Bronchial epithelial cell (primary cell): Measurements from ENCODE around the gene GRIK4. TPM values are rescaled to one million over a fixed set of nuclear protein-coding genes. Genes with fewer than 3 reads are reported as not detected.

Experiments used
- DNase-seq: peaks from one replicate; pipeline ENCODE4 v3.0.0-alpha.2; 2010; ENCODE audit warnings: low read depth
- FAIRE-seq: peaks from 2 replicates; lab custom pipeline; 2011; peaks lifted over from hg19 to GRCh38; lab: Jason Lieb, UNC
- H3K27me3 ChIP-seq: 2 replicates; pipeline ENCODE4 v1.5.1; 2011; ENCODE audit warnings: low read length; ENCODE audit not compliant: control insufficient read depth, insufficient read depth
- H3K36me3 ChIP-seq: 2 replicates; pipeline ENCODE4 v1.5.1; 2011; ENCODE audit warnings: low read length; ENCODE audit not compliant: control insufficient read depth, insufficient read depth
- H3K4me3 ChIP-seq: 2 replicates; pipeline ENCODE4 v1.5.1; 2011; ENCODE audit warnings: mild to moderate bottlenecking, low read depth, low read length, control low read depth
- total RNA-seq: library from RNA; depleted of rRNA; stranded (reverse); fragments of >200 nt; gene quantifications from 2 replicates; pipeline ENCODE4 v1.2.1, GENCODE V29; 2014
- TF ChIP-seq, protein P1 (sequence below): IDR thresholded peaks from 2 replicates; pipeline ENCODE4 v1.5.1; 2011; ENCODE audit warnings: mild to moderate bottlenecking, moderate library complexity, low read length, control low read depth, inconsistent platforms; ENCODE audit not compliant: insufficient read depth, severe bottlenecking

GRIK4 gene
- total RNA-seq, 1 donor from 2014 or later: not detected

DNA sequence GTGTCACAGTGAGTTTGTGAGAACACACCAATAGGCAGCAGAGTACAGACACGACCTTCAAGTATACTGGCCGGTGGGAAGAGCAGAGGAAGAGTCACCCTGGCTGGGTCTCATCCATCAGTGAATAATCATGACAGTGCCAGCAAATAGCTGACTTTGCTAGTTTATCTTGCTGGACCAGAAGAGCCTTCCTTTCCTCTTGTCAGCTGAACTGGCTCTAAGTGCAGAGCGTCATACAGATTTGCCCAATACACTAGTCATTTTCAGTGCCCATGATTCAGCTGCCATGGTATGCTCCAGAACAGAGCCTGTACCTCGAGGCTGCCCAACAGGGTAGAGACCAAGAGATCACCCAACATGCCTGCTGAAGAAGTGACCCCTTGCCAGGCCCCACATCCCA lies 429.5 kb downstream of the GRIK4 start:
- FAIRE-seq (peak; percentile 13), DNase-seq (peak; percentile 29)
- no peak overlapping the region for H3K4me3 ChIP-seq
- no peaks in the 10 kb centered on the region for H3K27me3 ChIP-seq
- no peaks in the 10 kb centered on the region for H3K36me3 ChIP-seq
- TF ChIP-seq, protein P1, sequence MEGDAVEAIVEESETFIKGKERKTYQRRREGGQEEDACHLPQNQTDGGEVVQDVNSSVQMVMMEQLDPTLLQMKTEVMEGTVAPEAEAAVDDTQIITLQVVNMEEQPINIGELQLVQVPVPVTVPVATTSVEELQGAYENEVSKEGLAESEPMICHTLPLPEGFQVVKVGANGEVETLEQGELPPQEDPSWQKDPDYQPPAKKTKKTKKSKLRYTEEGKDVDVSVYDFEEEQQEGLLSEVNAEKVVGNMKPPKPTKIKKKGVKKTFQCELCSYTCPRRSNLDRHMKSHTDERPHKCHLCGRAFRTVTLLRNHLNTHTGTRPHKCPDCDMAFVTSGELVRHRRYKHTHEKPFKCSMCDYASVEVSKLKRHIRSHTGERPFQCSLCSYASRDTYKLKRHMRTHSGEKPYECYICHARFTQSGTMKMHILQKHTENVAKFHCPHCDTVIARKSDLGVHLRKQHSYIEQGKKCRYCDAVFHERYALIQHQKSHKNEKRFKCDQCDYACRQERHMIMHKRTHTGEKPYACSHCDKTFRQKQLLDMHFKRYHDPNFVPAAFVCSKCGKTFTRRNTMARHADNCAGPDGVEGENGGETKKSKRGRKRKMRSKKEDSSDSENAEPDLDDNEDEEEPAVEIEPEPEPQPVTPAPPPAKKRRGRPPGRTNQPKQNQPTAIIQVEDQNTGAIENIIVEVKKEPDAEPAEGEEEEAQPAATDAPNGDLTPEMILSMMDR: no peak

DNA sequence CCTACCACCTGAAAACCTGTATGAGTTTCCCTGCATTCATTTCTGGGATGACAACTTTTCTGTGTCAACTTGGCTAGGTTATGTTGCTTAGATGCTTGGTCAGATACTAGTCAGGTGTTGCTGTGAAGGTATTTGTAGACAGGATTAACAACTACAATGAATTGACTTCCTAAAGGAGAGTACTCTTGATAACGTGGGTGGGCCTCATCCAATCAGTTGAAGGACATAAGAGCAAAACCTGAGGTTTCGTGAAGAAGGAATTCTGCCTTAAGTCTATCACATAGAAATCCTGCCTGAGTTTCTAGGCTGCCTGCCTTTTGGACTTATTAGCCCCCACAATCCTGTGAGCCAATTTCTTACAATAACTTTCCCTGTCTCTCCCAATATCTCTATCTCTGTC lies 431.2 kb downstream of the GRIK4 start:
- Histone ChIP-seq H3K4me3 (no peak overlapping the region), H3K27me3 (no peaks in the 10 kb centered on the region), H3K36me3 (no peaks in the 10 kb centered on the region)
- FAIRE-seq: peak; percentile 18
- TF ChIP-seq, protein P1: no peak
- DNase-seq: no peak

DNA sequence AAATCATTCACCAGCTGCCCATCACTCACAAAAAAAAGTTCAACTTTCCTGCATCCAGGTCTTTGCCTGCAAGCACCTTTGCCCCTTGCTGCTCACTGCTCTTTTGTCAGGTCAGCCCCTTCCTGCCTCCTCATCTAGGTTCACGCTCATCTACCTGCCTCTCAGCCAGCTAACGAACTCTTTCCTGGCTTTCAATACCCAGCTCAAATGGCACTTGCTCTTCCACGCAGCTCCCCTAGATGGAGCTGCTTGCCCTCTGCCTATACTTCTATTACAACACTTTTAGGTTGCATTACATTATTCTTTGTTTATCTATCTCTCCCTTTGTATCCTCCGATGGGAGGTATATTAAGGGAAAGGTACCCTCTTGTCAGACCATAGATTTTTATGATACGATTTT lies 433.5 kb downstream of the GRIK4 start:
- DNase-seq: no peak
- FAIRE-seq: no peak
- H3K27me3 ChIP-seq: no peaks in the 10 kb centered on the region
- no peak overlapping the region for H3K4me3 ChIP-seq
- TF ChIP-seq, protein P1: peak; percentile 9
- H3K36me3 ChIP-seq: no peaks in the 10 kb centered on the region

DNA sequence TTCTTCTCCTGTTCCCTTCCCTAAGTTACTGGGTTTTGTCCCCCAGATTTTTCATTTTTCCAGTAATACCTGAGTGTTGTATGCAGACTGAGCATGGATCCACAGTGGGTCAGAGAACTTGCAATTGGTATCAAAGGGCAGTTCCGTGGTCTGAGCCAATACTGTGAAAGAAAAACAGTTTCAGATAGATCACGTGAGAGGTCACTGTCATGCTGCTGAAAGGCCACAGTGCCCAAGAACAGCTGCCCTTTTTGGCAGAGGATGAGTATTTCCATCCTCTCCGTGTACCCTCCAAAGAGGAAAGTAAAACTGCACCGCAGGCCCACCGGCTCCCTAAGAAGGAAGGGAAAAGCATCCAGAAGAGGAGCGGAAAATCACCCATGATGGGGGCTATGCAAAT lies 439.3 kb downstream of the GRIK4 start:
- Histone ChIP-seq H3K36me3 (no peaks in the 10 kb centered on the region), H3K27me3 (no peaks in the 10 kb centered on the region), H3K4me3 (no peak overlapping the region)
- no peak for DNase-seq
- TF ChIP-seq, protein P1: no peak
- no peak for FAIRE-seq

DNA sequence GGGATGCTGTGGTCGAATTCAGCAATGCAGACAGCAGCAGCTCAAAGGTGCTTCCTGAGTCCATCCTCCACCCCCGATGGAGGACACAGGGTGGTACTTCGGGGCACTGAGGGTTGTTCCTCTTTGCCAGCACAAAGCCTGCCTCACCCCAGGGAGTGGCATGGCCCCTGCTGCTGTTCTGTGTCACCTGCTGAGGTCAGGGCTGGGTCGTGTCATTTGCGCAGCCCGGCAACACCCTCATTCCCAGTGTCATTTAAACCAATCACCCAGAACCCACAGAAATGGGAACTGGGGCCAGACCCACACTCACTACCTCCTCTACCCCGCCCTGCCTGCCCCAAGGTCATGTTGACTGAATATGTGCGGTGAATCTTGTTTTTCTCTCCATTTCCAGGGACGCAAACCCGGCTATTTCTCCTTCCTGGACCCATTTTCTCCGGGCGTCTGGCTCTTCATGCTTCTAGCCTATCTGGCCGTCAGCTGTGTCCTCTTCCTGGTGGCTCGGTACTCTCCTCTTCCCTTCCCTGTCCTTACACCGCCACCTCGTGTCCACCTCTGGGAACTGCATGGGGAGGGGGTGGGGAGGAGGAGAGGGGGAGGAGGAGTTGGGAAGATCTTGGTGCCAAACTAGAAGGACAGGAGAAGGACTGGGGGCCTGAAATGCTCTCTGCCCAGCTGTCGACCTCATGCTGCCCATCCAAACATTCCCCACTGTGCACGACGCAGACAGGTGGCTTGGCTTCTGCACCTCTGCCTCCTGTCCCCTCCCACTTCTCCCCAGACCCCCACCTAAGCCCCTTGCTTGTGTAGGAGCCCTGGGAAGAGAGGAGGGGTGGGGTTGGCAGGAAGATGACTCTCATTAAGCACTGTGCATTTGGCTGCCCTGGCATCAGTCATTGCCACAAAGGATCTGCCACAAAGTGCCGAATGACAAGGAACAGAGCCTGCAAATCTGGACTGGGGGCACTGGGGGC lies 441.2 kb downstream of the GRIK4 start:
- no peaks in the 10 kb centered on the region for H3K36me3 ChIP-seq
- TF ChIP-seq, protein P1: peak; percentile 63
- DNase-seq (peak; percentile 37), FAIRE-seq (peak; percentile 47)
- H3K27me3 ChIP-seq: no peaks in the 10 kb centered on the region
- H3K4me3 ChIP-seq: no peak overlapping the region
